Neural progenitor cell (in vitro differentiated cells): ENCODE measurements around the gene CBR1. TPM values are rescaled to one million over a fixed set of nuclear protein-coding genes. Genes with fewer than 3 reads are reported as not detected.

Experiments used
- DNase-seq: peaks from one replicate; pipeline ENCODE4 v3.0.0-alpha.2; 2016; ENCODE audit warnings: low spot score
- H2AFZ ChIP-seq: fragments of 200-600 bp; sonication (generic); replicated peaks from 2 replicates; pipeline ENCODE4 v1.6.1; 2016; ENCODE audit warnings: antibody characterized with exemption
- H3F3A ChIP-seq: fragments of 200-600 bp; sonication (generic); 2 replicates; pipeline ENCODE4 v1.6.1; 2016; ENCODE audit warnings: antibody characterized with exemption, low read depth
- H3K27ac ChIP-seq: fragments of 200-600 bp; sonication (generic); 2 replicates; pipeline ENCODE4 v1.5.1; 2016; ENCODE audit warnings: mild to moderate bottlenecking
- H3K27me3 ChIP-seq: fragments of 200-600 bp; sonication (generic); 2 replicates; pipeline ENCODE4 v1.6.1; 2016; ENCODE audit warnings: mild to moderate bottlenecking, moderate library complexity
- H3K36me3 ChIP-seq: fragments of 200-600 bp; sonication (generic); 2 replicates; pipeline ENCODE4 v1.5.1; 2016
- H3K4me1 ChIP-seq: fragments of 200-600 bp; sonication (generic); 2 replicates; pipeline ENCODE4 v1.6.1; 2016; ENCODE audit warnings: mixed run types
- H3K4me2 ChIP-seq: fragments of 200-600 bp; sonication (generic); 2 replicates; pipeline ENCODE4 v1.6.1; 2016
- H3K4me3 ChIP-seq: fragments of 200-600 bp; sonication (generic); 2 replicates; pipeline ENCODE4 v1.5.1; 2016
- H3K79me2 ChIP-seq: fragments of 200-600 bp; sonication (generic); 2 replicates; pipeline ENCODE4 v1.6.1; 2016; ENCODE audit warnings: low read depth
- H3K9ac ChIP-seq: fragments of 200-600 bp; sonication (generic); 2 replicates; pipeline ENCODE4 v1.6.1; 2016
- H3K9me3 ChIP-seq: fragments of 200-600 bp; sonication (generic); 2 replicates; pipeline ENCODE4 v1.5.1; 2016; ENCODE audit warnings: low read depth
- H4K20me1 ChIP-seq: fragments of 200-600 bp; sonication (generic); 2 replicates; pipeline ENCODE4 v1.6.1; 2016; ENCODE audit warnings: low read depth
- H3K27ac Mint-ChIP-seq: 3 replicates; pipeline ENCODE4 v1.8.0; 2021; ENCODE audit warnings: mixed read lengths
- H3K27me3 Mint-ChIP-seq: 2 replicates; pipeline ENCODE4 v1.8.0; 2022; ENCODE audit warnings: low read depth, mild to moderate bottlenecking, inconsistent platforms, moderate library complexity, mixed read lengths; ENCODE audit not compliant: insufficient read depth
- H3K36me3 Mint-ChIP-seq: 3 replicates; pipeline ENCODE4 v1.8.0; 2021; ENCODE audit warnings: mixed read lengths
- H3K4me1 Mint-ChIP-seq: 3 replicates; pipeline ENCODE4 v1.8.0; 2021; ENCODE audit warnings: mixed read lengths
- H3K4me3 Mint-ChIP-seq: 3 replicates; pipeline ENCODE4 v1.8.0; 2021; ENCODE audit warnings: mild to moderate bottlenecking, moderate library complexity, mixed read lengths
- H3K9me3 Mint-ChIP-seq: 3 replicates; pipeline ENCODE4 v1.8.0; 2020; ENCODE audit warnings: mixed read lengths
- EZH2 ChIP-seq: fragments of 200-600 bp; sonication (generic); IDR thresholded peaks from 2 replicates; pipeline ENCODE4 v1.6.1; 2017; ENCODE audit warnings: antibody characterized with exemption, mild to moderate bottlenecking, moderate library complexity
- EZH2phosphoT487 ChIP-seq: fragments of 200-600 bp; sonication (generic); IDR thresholded peaks from 2 replicates; pipeline ENCODE4 v1.6.1; 2017; ENCODE audit warnings: antibody characterized with exemption
- total RNA-seq: library from RNA; depleted of rRNA; stranded (reverse); fragments of >200 nt; gene quantifications from 2 replicates; pipeline ENCODE4 v1.2.3, GENCODE V29; 2015; ENCODE audit warnings: low replicate concordance
- TF ChIP-seq, protein P1 (sequence below): fragments of 200-600 bp; sonication (generic); IDR thresholded peaks from 2 replicates; pipeline ENCODE4 v1.5.1; 2017; ENCODE audit warnings: antibody characterized with exemption, mild to moderate bottlenecking

Gene CBR1
- total RNA-seq, 1 donor from 2014 or later, result 24.9 TPM

GRCh38 chr21:36032647-36033406 lies 37.0 kb upstream of the CBR1 start:
- no peak for DNase-seq
- no peaks in the 10 kb centered on the region for H3K9me3 ChIP-seq
- H3K27ac Mint-ChIP-seq, result no peak overlapping the region

DNA sequence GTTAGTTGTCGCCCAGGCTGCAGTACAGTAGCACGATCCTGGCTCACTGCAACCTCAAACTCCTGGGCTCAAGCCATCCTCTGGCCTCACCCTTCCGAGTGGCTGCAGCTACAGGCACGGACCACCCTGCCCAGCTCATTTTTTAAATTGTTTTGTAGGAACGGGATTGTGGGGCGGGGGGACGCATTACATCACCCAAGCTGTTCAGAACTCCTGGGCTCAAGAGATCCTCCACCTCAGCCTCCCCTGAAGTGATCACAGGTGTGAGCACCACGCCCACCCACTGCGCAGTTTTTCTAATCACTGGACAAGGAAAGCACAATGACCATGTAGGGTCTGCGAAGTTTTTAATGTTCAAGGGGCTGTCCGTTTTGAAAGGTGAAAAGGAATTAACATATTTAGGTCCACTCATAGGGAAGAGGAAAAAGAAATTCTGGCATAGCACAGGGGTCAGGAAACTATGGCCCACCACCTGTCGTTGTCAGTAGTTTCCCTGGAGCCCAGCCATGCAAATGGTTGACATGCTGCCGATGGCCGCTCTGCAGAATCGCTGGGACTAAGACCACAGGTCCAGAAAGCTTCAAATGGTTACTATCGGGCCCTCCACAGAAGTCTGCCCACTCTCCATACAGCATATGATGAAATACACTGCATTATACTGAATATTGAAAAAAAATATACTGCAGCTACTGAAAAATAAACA lies 35.5 kb upstream of the CBR1 start:
- Mint-ChIP-seq H3K27me3 (peaks cover 3% of the 10 kb centered on the region), H3K4me3 (no peak overlapping the region), H3K9me3 (no peaks in the 10 kb centered on the region), H3K36me3 (peaks cover 24% of the 10 kb centered on the region), H3K27ac (no peak overlapping the region), H3K4me1 (peaks cover 6% of the 10 kb centered on the region)
- TF ChIP-seq, protein P1, sequence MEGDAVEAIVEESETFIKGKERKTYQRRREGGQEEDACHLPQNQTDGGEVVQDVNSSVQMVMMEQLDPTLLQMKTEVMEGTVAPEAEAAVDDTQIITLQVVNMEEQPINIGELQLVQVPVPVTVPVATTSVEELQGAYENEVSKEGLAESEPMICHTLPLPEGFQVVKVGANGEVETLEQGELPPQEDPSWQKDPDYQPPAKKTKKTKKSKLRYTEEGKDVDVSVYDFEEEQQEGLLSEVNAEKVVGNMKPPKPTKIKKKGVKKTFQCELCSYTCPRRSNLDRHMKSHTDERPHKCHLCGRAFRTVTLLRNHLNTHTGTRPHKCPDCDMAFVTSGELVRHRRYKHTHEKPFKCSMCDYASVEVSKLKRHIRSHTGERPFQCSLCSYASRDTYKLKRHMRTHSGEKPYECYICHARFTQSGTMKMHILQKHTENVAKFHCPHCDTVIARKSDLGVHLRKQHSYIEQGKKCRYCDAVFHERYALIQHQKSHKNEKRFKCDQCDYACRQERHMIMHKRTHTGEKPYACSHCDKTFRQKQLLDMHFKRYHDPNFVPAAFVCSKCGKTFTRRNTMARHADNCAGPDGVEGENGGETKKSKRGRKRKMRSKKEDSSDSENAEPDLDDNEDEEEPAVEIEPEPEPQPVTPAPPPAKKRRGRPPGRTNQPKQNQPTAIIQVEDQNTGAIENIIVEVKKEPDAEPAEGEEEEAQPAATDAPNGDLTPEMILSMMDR, result no peak
- TF ChIP-seq EZH2phosphoT487, result no peak
- TF ChIP-seq EZH2, result no peak
- Histone ChIP-seq H3F3A (no peaks in the 10 kb centered on the region), H2AFZ (no peak overlapping the region), H3K9me3 (no peaks in the 10 kb centered on the region), H3K4me3 (no peak overlapping the region), H3K4me1 (no peaks in the 10 kb centered on the region), H3K27ac (no peak overlapping the region), H3K4me2 (no peak overlapping the region), H4K20me1 (no peaks in the 10 kb centered on the region), H3K27me3 (no peaks in the 10 kb centered on the region), H3K79me2 (no peaks in the 10 kb centered on the region), H3K36me3 (no peaks in the 10 kb centered on the region), H3K9ac (no peak overlapping the region)
- no peak for DNase-seq

More at GRCh38 chr21:36032647-36033406, 37.0 kb upstream of the CBR1 start:
- H3K4me3 ChIP-seq, result no peak overlapping the region
- H3K36me3 Mint-ChIP-seq, result peaks cover 19% of the 10 kb centered on the region
- H3K4me1 Mint-ChIP-seq, result peaks cover 4% of the 10 kb centered on the region
- H3K27me3 ChIP-seq, result no peaks in the 10 kb centered on the region
- no peak overlapping the region for H2AFZ ChIP-seq
- H3K27ac ChIP-seq, result peak overlapping the region; percentile 53
- H4K20me1 ChIP-seq, result no peaks in the 10 kb centered on the region
- peaks cover 3% of the 10 kb centered on the region for H3K27me3 Mint-ChIP-seq
- H3F3A ChIP-seq, result no peaks in the 10 kb centered on the region
- H3K4me3 Mint-ChIP-seq, result no peak overlapping the region
- no peaks in the 10 kb centered on the region for H3K36me3 ChIP-seq
- H3K79me2 ChIP-seq, result no peaks in the 10 kb centered on the region
- no peaks in the 10 kb centered on the region for H3K4me1 ChIP-seq
- H3K9ac ChIP-seq, result no peak overlapping the region
- no peak overlapping the region for H3K4me2 ChIP-seq
- H3K9me3 Mint-ChIP-seq, result no peaks in the 10 kb centered on the region
- TF ChIP-seq EZH2 (no peak), EZH2phosphoT487 (no peak)
- TF ChIP-seq, protein P1, result no peak

DNA sequence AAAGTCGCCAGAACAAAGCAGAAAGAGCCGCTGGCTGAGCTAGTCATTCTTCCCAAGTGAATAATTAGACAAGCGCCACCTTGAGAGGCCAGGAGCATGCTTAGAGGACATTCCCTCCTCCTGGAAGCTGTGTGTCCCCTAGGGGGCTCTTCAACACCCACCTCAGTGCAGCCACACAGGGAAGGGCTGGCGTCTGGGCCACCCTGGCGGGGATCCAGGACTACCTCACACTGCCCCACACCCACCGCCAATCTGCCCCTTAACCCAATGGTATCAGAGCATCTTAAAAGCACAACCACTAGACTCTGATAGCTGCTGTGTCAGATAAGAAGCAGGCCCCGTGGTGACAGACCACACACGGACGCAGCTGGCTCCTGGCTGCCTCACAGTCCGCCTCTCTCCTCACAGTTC lies 34.4 kb upstream of the CBR1 start:
- Mint-ChIP-seq H3K4me3 (no peak overlapping the region), H3K9me3 (no peaks in the 10 kb centered on the region), H3K4me1 (peaks cover 2% of the 10 kb centered on the region), H3K27me3 (peaks cover 3% of the 10 kb centered on the region), H3K27ac (peak overlapping the region; percentile 42), H3K36me3 (peaks cover 28% of the 10 kb centered on the region)
- Histone ChIP-seq H3K4me1 (no peaks in the 10 kb centered on the region), H3K79me2 (no peaks in the 10 kb centered on the region), H3K4me3 (no peak overlapping the region), H3K9ac (no peak overlapping the region), H3F3A (no peaks in the 10 kb centered on the region), H3K27ac (no peak overlapping the region), H4K20me1 (no peaks in the 10 kb centered on the region), H2AFZ (no peak overlapping the region), H3K27me3 (no peaks in the 10 kb centered on the region), H3K9me3 (no peaks in the 10 kb centered on the region), H3K36me3 (no peaks in the 10 kb centered on the region), H3K4me2 (peak overlapping the region; percentile 14)
- peak; percentile 52 for DNase-seq
- TF ChIP-seq EZH2phosphoT487 (no peak), EZH2 (no peak)
- TF ChIP-seq, protein P1, result peak; percentile 27
